Mesothelial cell of epicardium (in vitro differentiated cells): ENCODE measurements around the gene DHX40. TPM values are rescaled to one million over a fixed set of nuclear protein-coding genes. Genes with fewer than 3 reads are reported as not detected.
"Not testable (repeated sequence)": the region's sequence is repeated elsewhere in the genome, so short reads cannot be mapped to it uniquely, and the experiment has no call there.

ENCODE experiments used
- DNase-seq, 2 experiments: peaks; one replicate each; pipeline ENCODE4 v3.0.0; 2021; ENCODE audit warnings: low spot score in 2 of 2; ENCODE audit not compliant: unreplicated experiment in 2 of 2
- H3K27ac Mint-ChIP-seq: 2 replicates; pipeline ENCODE4 v1.8.0; 2021; ENCODE audit warnings: mixed read lengths
- H3K27me3 Mint-ChIP-seq: 2 replicates; pipeline ENCODE4 v1.8.0; 2021; ENCODE audit warnings: low read depth, mixed read lengths
- H3K36me3 Mint-ChIP-seq: 2 replicates; pipeline ENCODE4 v1.8.0; 2021; ENCODE audit warnings: mixed read lengths
- H3K4me1 Mint-ChIP-seq: 2 replicates; pipeline ENCODE4 v1.8.0; 2021; ENCODE audit warnings: mixed read lengths
- H3K4me3 Mint-ChIP-seq: 2 replicates; pipeline ENCODE4 v1.8.0; 2021; ENCODE audit warnings: mild to moderate bottlenecking, moderate library complexity, mixed read lengths
- H3K9me3 Mint-ChIP-seq: 2 replicates; pipeline ENCODE4 v1.8.0; 2021; ENCODE audit warnings: mixed read lengths
- CTCF ChIP-seq: fragments of 200-600 bp; sonication (generic); IDR thresholded peaks from one replicate; pipeline ENCODE4 v1.5.0; 2021; ENCODE audit warnings: antibody characterized with exemption; ENCODE audit not compliant: unreplicated experiment
- total RNA-seq: library from RNA; stranded (reverse); gene quantifications from 3 replicates; pipeline ENCODE4 v1.2.1, GENCODE V29; 2021

The DHX40 gene
- total RNA-seq, 1 donor from 2014 or later = 51.7 TPM

GRCh38 chr17:59652119-59652518 lies 86.7 kb downstream of the DHX40 start:
- Mint-ChIP-seq H3K9me3 (peaks cover 18% of the 10 kb centered on the region), H3K4me1 (no peaks in the 10 kb centered on the region), H3K27ac (no peak overlapping the region), H3K36me3 (peaks cover 69% of the 10 kb centered on the region), H3K27me3 (no peaks in the 10 kb centered on the region), H3K4me3 (no peak overlapping the region)
- TF ChIP-seq CTCF = no peak
- DNase-seq = no peak

- H3K27me3 Mint-ChIP-seq, H3K4me3 Mint-ChIP-seq, H3K4me1 Mint-ChIP-seq, H3K27ac Mint-ChIP-seq, DNase-seq: not testable (repeated sequence)
- Mint-ChIP-seq H3K9me3 (peaks cover 13% of the 10 kb centered on the region), H3K36me3 (peaks cover 46% of the 10 kb centered on the region)
Observed at GRCh38 chr17:59656624-59657023, 91.2 kb downstream of the DHX40 start.

Other genes with a start within 250 kb of the DHX40 start
- gene YPEL2, start 234.0 kb upstream of the DHX40 start, total RNA-seq = 7.5 to 9.9 TPM (median 8.7 TPM) in 3 replicates
- gene CLTC, start 54.3 kb downstream of the DHX40 start, total RNA-seq = 192 to 201 TPM (median 192 TPM) in 3 replicates
- gene PTRH2, start 141.8 kb downstream of the DHX40 start, total RNA-seq = 22.5 to 24.7 TPM (median 24.4 TPM) in 3 replicates
- gene VMP1, start 142.0 kb downstream of the DHX40 start, total RNA-seq = 207 to 208 TPM (median 208 TPM) in 3 replicates